Measurements from ENCODE around the gene ACOX2. TPM values are rescaled to one million over a fixed set of nuclear protein-coding genes. Genes with fewer than 3 reads are reported as not detected.
A peak's percentile ranks its signal among the peaks of the same experiment; 100 is the strongest.

The ACOX2 gene
- total and polyA plus RNA-seq, 2 of the 13 experiments (the other 11 are each of a cell fraction or from before 2014, with no cell fraction given): 42.6 to 98.5 TPM

DNA sequence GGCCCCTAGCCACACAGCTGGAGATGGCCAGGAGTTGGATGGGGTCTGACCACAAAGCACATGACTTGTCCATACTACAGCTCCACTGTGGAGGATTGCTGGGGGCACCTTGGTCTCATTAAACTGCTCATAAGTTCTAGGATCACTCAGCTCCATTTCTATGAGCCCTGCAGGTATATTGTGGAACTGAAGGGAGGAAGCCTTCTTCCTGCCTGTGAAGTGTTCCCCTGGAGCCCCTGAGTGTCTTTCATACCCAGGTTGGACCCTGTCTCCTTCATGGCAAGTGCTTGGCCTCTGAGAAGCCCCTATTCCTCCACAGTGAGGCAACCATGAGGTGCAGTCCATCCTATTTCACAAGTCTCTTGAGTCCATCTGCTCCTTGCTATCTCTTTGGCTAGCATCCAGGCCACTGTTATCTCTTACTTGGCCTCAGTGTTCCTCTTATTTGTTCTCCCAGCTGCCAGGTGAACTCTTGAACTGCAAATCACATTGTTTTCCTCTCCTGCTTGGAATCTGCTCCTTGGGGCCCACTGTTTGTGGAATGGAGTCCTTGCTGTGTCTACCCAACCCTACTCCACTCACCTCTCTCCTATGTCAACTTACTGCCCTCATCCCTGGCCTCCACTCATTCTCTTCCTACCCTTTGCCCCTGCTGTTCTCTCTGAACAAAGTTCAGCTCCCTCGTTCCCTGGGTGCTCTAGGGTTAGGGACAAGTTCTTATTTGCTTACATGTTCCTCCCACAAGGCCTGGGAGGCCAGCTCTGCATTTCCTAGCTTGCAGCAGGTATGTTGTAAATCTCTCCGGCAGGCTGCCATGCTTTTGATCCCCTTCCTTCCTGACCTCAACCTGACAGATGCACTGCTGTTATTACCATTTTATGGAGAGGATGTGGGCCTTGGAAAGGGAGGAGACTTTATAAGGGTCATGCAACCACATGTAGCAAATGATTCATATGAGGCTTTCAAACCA is 1.2 kb downstream of the ACOX2 start (continued):
- TF ChIP-seq ZNF564 (CRISPR knock-in tag; IDR thresholded peaks at IDR 0.05) (no peak; the same call in 1 of the 2 replicates), ZNF383 (CRISPR knock-in tag; IDR thresholded peaks at IDR 0.05; ENCODE audit: borderline replicate concordance) (no peak), ZNF761 (CRISPR knock-in tag; conservative IDR thresholded peaks at IDR 0.05) (peak; percentile 61; the same call in 1 of the 2 replicates), TMF1 (CRISPR knock-in tag; IDR thresholded peaks at IDR 0.05; ENCODE audit: low read depth) (no peak), HDAC1 (CRISPR knock-in tag; IDR thresholded peaks at IDR 0.05) (peak; percentile 91), MIXL1 (CRISPR knock-in tag; IDR thresholded peaks at IDR 0.05) (peak; percentile 72; the same call in 1 of the 2 replicates), TP53 (CRISPR knock-in tag; conservative IDR thresholded peaks at IDR 0.05) (no peak), KMT2A (CRISPR knock-in tag; IDR thresholded peaks at IDR 0.05) (peak; percentile 55; the same call in 1 of the 2 replicates), TAF1 (CRISPR knock-in tag; IDR thresholded peaks at IDR 0.05) (no peak), ZNF30 (CRISPR knock-in tag; IDR thresholded peaks at IDR 0.05) (no peak), ZNF530 (CRISPR knock-in tag; IDR thresholded peaks at IDR 0.05; ENCODE audit: low read depth) (no peak), RFX5 (IDR thresholded peaks at IDR 0.05; ENCODE audit: low read depth, low read length) (no peak), HOXA9 (CRISPR knock-in tag; IDR thresholded peaks at IDR 0.05; ENCODE audit: borderline replicate concordance) (no peak), ZFP41 (CRISPR knock-in tag; IDR thresholded peaks at IDR 0.05; ENCODE audit: borderline replicate concordance) (0 out of 2 replicates have a peak, but pooled peaks have one; percentile 45), ZNF207 (IDR thresholded peaks at IDR 0.05; ENCODE audit: borderline replicate concordance) (no peak), TSC22D2 (CRISPR knock-in tag; IDR thresholded peaks at IDR 0.05; ENCODE audit: borderline replicate concordance) (no peak), ZNF567 (CRISPR knock-in tag; IDR thresholded peaks at IDR 0.05; ENCODE audit: borderline replicate concordance) (no peak), ERF (CRISPR knock-in tag; IDR thresholded peaks at IDR 0.05) (peak; percentile 34; the same call in 1 of the 2 replicates), ZNF678 (CRISPR knock-in tag; IDR thresholded peaks at IDR 0.05) (no peak), ZBTB21 (CRISPR knock-in tag; IDR thresholded peaks at IDR 0.05) (no peak), SCMH1 (CRISPR knock-in tag; IDR thresholded peaks at IDR 0.05; ENCODE audit: borderline replicate concordance) (no peak), ZNF782 (CRISPR knock-in tag; IDR thresholded peaks at IDR 0.05; ENCODE audit: borderline replicate concordance) (no peak; the same call in 1 of the 2 replicates)
- TF ChIP-seq, protein P1, sequence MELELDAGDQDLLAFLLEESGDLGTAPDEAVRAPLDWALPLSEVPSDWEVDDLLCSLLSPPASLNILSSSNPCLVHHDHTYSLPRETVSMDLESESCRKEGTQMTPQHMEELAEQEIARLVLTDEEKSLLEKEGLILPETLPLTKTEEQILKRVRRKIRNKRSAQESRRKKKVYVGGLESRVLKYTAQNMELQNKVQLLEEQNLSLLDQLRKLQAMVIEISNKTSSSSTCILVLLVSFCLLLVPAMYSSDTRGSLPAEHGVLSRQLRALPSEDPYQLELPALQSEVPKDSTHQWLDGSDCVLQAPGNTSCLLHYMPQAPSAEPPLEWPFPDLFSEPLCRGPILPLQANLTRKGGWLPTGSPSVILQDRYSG (CRISPR knock-in tag; IDR thresholded peaks at IDR 0.05): no peak
- TF ChIP-seq, protein P2, sequence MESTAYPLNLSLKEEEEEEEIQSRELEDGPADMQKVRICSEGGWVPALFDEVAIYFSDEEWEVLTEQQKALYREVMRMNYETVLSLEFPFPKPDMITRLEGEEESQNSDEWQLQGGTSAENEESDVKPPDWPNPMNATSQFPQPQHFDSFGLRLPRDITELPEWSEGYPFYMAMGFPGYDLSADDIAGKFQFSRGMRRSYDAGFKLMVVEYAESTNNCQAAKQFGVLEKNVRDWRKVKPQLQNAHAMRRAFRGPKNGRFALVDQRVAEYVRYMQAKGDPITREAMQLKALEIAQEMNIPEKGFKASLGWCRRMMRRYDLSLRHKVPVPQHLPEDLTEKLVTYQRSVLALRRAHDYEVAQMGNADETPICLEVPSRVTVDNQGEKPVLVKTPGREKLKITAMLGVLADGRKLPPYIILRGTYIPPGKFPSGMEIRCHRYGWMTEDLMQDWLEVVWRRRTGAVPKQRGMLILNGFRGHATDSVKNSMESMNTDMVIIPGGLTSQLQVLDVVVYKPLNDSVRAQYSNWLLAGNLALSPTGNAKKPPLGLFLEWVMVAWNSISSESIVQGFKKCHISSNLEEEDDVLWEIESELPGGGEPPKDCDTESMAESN (CRISPR knock-in tag; conservative IDR thresholded peaks at IDR 0.05): no peak; the same call in 1 of the 2 replicates
- TF ChIP-seq, protein P3, sequence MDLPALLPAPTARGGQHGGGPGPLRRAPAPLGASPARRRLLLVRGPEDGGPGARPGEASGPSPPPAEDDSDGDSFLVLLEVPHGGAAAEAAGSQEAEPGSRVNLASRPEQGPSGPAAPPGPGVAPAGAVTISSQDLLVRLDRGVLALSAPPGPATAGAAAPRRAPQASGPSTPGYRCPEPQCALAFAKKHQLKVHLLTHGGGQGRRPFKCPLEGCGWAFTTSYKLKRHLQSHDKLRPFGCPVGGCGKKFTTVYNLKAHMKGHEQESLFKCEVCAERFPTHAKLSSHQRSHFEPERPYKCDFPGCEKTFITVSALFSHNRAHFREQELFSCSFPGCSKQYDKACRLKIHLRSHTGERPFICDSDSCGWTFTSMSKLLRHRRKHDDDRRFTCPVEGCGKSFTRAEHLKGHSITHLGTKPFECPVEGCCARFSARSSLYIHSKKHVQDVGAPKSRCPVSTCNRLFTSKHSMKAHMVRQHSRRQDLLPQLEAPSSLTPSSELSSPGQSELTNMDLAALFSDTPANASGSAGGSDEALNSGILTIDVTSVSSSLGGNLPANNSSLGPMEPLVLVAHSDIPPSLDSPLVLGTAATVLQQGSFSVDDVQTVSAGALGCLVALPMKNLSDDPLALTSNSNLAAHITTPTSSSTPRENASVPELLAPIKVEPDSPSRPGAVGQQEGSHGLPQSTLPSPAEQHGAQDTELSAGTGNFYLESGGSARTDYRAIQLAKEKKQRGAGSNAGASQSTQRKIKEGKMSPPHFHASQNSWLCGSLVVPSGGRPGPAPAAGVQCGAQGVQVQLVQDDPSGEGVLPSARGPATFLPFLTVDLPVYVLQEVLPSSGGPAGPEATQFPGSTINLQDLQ (CRISPR knock-in tag; IDR thresholded peaks at IDR 0.05): peak; percentile 80; the same call in 1 of the 2 replicates
